Non-pigmented ciliary epithelial cell (primary cell): ENCODE results near the gene RPL36AL.

Experiments used
- DNase-seq: peaks from one replicate; pipeline ENCODE4 v3.0.0-alpha.2; 2010; ENCODE audit warnings: low read depth

RPL36AL gene

DNA sequence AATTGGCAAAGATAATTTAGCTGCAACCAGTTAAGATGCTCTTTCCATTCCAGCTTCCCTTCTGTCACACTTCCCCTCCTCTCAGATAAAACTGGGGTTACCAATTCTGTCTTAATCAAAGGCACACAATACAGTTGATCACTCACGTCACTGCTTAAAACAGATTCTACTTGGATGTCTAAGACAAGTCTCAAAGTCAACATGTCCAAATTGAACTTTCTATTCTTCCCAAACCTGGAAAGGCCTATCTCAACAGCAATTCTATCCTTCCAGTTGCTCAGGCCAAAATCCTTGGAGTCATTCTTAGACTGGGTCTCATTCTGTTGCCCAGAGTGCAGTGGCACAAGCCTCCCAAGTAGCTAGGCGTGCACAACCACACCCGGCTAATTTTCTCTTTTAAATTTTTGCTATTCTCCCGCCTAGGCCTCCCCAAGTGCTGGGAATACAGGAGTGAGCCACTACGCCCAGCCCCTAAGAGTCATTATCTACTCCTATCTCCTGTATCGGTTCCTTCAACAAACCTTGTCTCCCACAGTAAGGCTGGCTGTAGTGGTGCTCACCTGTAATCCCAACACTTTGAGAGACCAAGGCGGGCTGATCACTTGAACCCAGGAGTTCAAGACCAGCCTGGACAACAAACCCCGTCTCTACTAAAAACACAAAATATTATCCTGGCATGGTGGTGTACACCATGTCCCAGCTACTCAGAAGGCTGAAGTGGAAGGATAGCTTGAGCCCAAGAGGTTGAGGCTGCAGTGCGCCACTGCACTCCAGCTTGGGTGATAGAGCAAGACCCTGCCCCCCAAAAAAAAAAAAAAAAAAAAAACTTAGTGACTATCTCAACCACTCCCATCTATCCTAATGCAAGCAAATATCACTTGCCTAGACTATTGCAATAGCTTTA is 39.0 kb downstream of the RPL36AL start:
- no peak for DNase-seq

DNA sequence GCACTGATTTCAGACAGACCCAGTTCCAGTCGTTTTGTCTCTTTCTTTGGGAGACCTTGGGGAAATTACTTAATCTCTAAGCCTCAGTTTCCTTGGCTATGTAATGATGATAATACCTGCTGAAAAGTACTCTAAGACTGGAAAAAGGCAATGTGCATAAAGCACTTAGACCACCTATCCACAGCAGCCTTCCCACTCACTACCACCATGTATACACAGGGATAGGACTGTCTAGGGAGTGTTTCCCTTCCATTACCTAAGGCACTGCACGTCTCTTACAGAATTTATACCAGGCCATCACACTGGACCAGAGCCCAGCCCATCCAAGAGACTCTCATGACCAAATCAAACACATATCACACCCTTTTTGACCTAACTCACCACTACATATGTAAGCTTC is 40.6 kb downstream of the RPL36AL start:
- DNase-seq = no peak

DNA sequence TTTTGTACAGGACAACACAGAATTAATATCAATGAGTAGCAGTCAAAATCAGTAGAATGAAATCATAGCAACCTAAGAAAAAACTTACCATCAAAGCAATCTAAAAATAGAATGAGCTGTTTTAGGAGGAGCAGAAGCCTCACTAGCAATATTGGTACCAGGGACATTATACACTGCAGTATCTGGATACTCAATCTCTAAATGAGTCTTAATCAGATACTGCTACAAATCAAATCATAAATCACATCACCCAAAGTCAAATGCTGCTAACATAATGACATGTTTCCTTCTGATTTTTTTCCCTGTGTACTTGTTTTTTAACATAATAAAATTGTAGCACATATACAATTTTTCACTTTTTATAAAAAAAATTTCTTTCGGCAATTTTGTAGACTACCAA is 42.3 kb downstream of the RPL36AL start:
- no peak for DNase-seq

DNA sequence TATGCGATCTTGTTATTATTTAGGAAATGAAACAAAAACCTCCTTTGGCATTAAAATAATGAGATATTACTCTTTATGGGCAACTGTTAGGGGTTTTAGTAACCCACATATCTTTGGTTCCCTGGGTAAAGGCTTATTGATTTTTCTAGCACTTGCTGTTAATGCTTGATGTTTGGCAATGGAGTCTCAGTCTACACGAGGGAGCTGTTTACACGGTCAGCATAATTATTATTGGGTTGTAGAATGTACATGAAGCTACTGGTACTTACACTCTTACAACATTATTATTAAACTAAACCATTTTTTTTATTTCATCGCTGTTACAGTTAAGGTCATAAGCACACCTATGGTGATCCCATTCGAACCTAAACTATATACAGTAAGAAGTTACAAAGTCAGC is 46.4 kb downstream of the RPL36AL start:
- no peak for DNase-seq

DNA sequence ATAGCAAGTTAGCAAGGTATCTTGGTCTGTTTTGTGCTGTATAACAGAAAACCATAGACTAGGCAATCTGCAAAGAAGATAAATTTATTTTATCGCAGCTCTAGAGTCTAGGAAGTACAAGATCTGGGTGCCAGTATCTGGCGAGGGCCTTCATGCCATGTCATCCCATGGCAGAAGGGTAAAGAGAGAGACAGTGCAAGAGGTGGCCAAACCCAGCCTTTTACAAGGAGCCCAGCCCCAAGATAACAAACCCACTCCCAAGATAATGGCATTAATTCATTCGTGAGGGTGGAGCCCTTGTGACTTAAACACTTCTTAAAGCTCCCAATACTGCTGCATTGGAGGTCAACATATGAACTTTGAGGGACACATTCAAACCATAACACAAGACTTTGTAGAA is 51.1 kb downstream of the RPL36AL start:
- no peak for DNase-seq
